WTC11 (cell line): ENCODE data around the gene HLA-DQA2. TPM values are rescaled to one million over a fixed set of nuclear protein-coding genes. Genes with fewer than 3 reads are reported as not detected.
"Not testable (repeated sequence)": the region's sequence is repeated elsewhere in the genome, so short reads cannot be mapped to it uniquely, and the experiment has no call there.

Source experiments
- ATAC-seq: fragments of 200-7000 bp; cut with Tn5 transposase; 2 replicates; pipeline ENCODE4 v1.10.0; 2021; ENCODE audit warnings: mild to moderate bottlenecking, moderate library complexity
- CTCF ChIA-PET: fragments of 300-600 bp; sonication (Branson Sonifier 250); formaldehyde crosslinking; loops from one replicate; lab custom pipeline; 2021; ENCODE audit warnings: antibody characterized with exemption; lab: Charles Lee
- POLR2A ChIA-PET: fragments of 350-600 bp; sonication (Branson Sonifier 250); formaldehyde crosslinking; loops from one replicate; lab custom pipeline; 2021; ENCODE audit warnings: antibody characterized with exemption; lab: Charles Lee
- DNase-seq: peaks from one replicate; pipeline ENCODE4 v3.0.0; 2021; ENCODE audit warnings: low spot score
- H3K27ac Mint-ChIP-seq: 2 replicates; pipeline ENCODE4 v1.8.0; 2021; ENCODE audit warnings: mixed read lengths
- H3K27me3 Mint-ChIP-seq: 2 replicates; pipeline ENCODE4 v1.8.0; 2021; ENCODE audit warnings: low read depth, mild to moderate bottlenecking, moderate library complexity, mixed read lengths
- H3K36me3 Mint-ChIP-seq: 2 replicates; pipeline ENCODE4 v1.8.0; 2021; ENCODE audit warnings: mixed read lengths
- H3K4me1 Mint-ChIP-seq: 2 replicates; pipeline ENCODE4 v1.8.0; 2022; ENCODE audit warnings: mixed read lengths
- H3K4me3 Mint-ChIP-seq: 2 replicates; pipeline ENCODE4 v1.8.0; 2021; ENCODE audit warnings: mild to moderate bottlenecking, moderate library complexity, mixed read lengths
- H3K9me3 Mint-ChIP-seq: 2 replicates; pipeline ENCODE4 v1.8.0; 2021; ENCODE audit warnings: mixed read lengths
- ATF3 ChIP-seq: sonication (generic); formaldehyde crosslinking; conservative IDR thresholded peaks from 2 replicates; pipeline ENCODE4 v1.8.1; 2022; ENCODE audit warnings: mild to moderate bottlenecking, missing genetic modification reagents
- CTCF ChIP-seq: fragments of 200-600 bp; IDR thresholded peaks from 2 replicates; pipeline ENCODE4 v1.8.0; 2022; ENCODE audit warnings: antibody characterized with exemption
- FOXP1 ChIP-seq: sonication (generic); formaldehyde crosslinking; IDR thresholded peaks from 2 replicates; pipeline ENCODE4 v1.8.0; 2022; ENCODE audit warnings: missing genetic modification reagents, mild to moderate bottlenecking, moderate library complexity, borderline replicate concordance
- IRF2 ChIP-seq: sonication (generic); formaldehyde crosslinking; IDR thresholded peaks from 2 replicates; pipeline ENCODE4 v1.8.0; 2022; ENCODE audit warnings: low read depth, missing genetic modification reagents, borderline replicate concordance
- JAZF1 ChIP-seq: fragments of 250-450 bp; sonication (Bioruptor Pico); IDR thresholded peaks from 2 replicates; pipeline ENCODE4 v1.9.0; 2021; ENCODE audit warnings: moderate library complexity, mild to moderate bottlenecking, inconsistent platforms
- MAX ChIP-seq: sonication (generic); formaldehyde crosslinking; IDR thresholded peaks from 2 replicates; pipeline ENCODE4 v1.8.0; 2022; ENCODE audit warnings: mild to moderate bottlenecking, missing genetic modification reagents
- MLX ChIP-seq: sonication (generic); formaldehyde crosslinking; IDR thresholded peaks from 2 replicates; pipeline ENCODE4 v1.8.1; 2023; ENCODE audit warnings: mild to moderate bottlenecking, missing genetic modification reagents, moderate library complexity
- NR3C1 ChIP-seq: sonication (generic); formaldehyde crosslinking; conservative IDR thresholded peaks from 2 replicates; pipeline ENCODE4 v1.8.1; 2023; ENCODE audit warnings: low read depth, mild to moderate bottlenecking, missing genetic modification reagents
- PREB ChIP-seq: sonication (generic); formaldehyde crosslinking; IDR thresholded peaks from 2 replicates; pipeline ENCODE4 v1.8.1; 2022; ENCODE audit warnings: mild to moderate bottlenecking, missing genetic modification reagents, moderate library complexity, borderline replicate concordance
- TEAD1 ChIP-seq: sonication (generic); formaldehyde crosslinking; IDR thresholded peaks from 2 replicates; pipeline ENCODE4 v1.8.0; 2022; ENCODE audit warnings: mild to moderate bottlenecking, missing genetic modification reagents
- ZNF232 ChIP-seq: sonication (generic); formaldehyde crosslinking; IDR thresholded peaks from 2 replicates; pipeline ENCODE4 v1.8.0; 2022; ENCODE audit warnings: mild to moderate bottlenecking, missing genetic modification reagents
- ZNF512 ChIP-seq: sonication (generic); formaldehyde crosslinking; IDR thresholded peaks from 2 replicates; pipeline ENCODE4 v1.8.1; 2022; ENCODE audit warnings: missing genetic modification reagents, borderline replicate concordance
- total RNA-seq: library from RNA; stranded (reverse); gene quantifications from 3 replicates; pipeline ENCODE4 v1.2.3, GENCODE V29; 2021

HLA-DQA2 gene
- total RNA-seq, 1 experiment from 2014 or later: not detected

- CTCF ChIA-PET: interaction anchor here (0.7 kb wide), 1 partner anchor 78 kb away, joined by 3 read pairs; no protein-coding TSS in a partner anchor
- no peak overlapping the region for H3K27ac Mint-ChIP-seq
- ATAC-seq (no peak), DNase-seq (no peak)
- H3K4me3 Mint-ChIP-seq: no peak overlapping the region
- H3K27me3 Mint-ChIP-seq: peaks cover 7% of the 10 kb centered on the region
- POLR2A ChIA-PET: no interaction called here
- H3K9me3 Mint-ChIP-seq: peaks cover 53% of the 10 kb centered on the region
- no peak for TF ChIP-seq ZNF232
- TF ChIP-seq TEAD1 (CRISPR knock-in tag): no peak
- TF ChIP-seq MAX (CRISPR knock-in tag): no peak
- no peak for TF ChIP-seq ATF3 (CRISPR knock-in tag)
- TF ChIP-seq IRF2 (CRISPR knock-in tag): no peak
- no peak for TF ChIP-seq ZNF512 (CRISPR knock-in tag)
- no peak for TF ChIP-seq NR3C1 (CRISPR knock-in tag)
- no peak for TF ChIP-seq MLX (CRISPR knock-in tag)
- TF ChIP-seq FOXP1: no peak
- TF ChIP-seq PREB (CRISPR knock-in tag): no peak
- H3K36me3 Mint-ChIP-seq: no peaks in the 10 kb centered on the region; the same call in 1 of the 2 replicates
- no peaks in the 10 kb centered on the region for H3K4me1 Mint-ChIP-seq
These were observed 37.8 kb downstream of the HLA-DQA2 start for GRCh38 chr6:32779036-32779435.

GRCh38 chr6:32782923-32783322 is 41.7 kb downstream of the HLA-DQA2 start:
- H3K4me3 Mint-ChIP-seq, DNase-seq, H3K27me3 Mint-ChIP-seq, ATAC-seq, H3K36me3 Mint-ChIP-seq, H3K27ac Mint-ChIP-seq, POLR2A ChIA-PET, CTCF ChIA-PET, H3K4me1 Mint-ChIP-seq: not testable (repeated sequence)
- peaks cover 31% of the 10 kb centered on the region for H3K9me3 Mint-ChIP-seq

- H3K4me3 Mint-ChIP-seq: no peak overlapping the region
- H3K27me3 Mint-ChIP-seq: peaks cover 4% of the 10 kb centered on the region; the same call in 1 of the 2 replicates
- CTCF ChIA-PET: interaction anchor here (0.5 to 1.8 kb wide), 24 partner anchors 9 to 541 kb away, joined by 3 to 18 read pairs (median 4); partner anchors contain the start of genes HLA-DRA, TAP1 and TAP2
- peak; percentile 91 for ATAC-seq
- TF ChIP-seq JAZF1 (CRISPR knock-in tag): no peak
- peak; percentile 58 for TF ChIP-seq CTCF
- TF ChIP-seq, all 79 proteins: peak for 1
- H3K36me3 Mint-ChIP-seq: no peaks in the 10 kb centered on the region
- H3K9me3 Mint-ChIP-seq: peaks cover 13% of the 10 kb centered on the region
- H3K27ac Mint-ChIP-seq: no peak overlapping the region
- POLR2A ChIA-PET: no interaction called here
- H3K4me1 Mint-ChIP-seq: no peaks in the 10 kb centered on the region
- peak; percentile 42 for DNase-seq
These were observed 44.8 kb downstream of the HLA-DQA2 start for GRCh38 chr6:32785781-32786533.
